HEK293 (cell line): ENCODE measurements around the gene MMD2.

Experiments
- CTCF ChIA-PET: fragments of 350-600 bp; formaldehyde crosslinking; extraction: SDS; loops from one replicate; lab custom pipeline; 2021; ENCODE audit warnings: antibody characterized with exemption; lab: Yijun Ruan, JAX
- POLR2A ChIA-PET: fragments of 300-600 bp; formaldehyde crosslinking; extraction: SDS; loops from one replicate; lab custom pipeline; 2020; ENCODE audit warnings: antibody characterized with exemption, inconsistent platforms; lab: Yijun Ruan, JAX
- H3K27ac ChIP-seq: fragments of 200-500 bp; sonication (Bioruptor generic); 2 replicates; pipeline ENCODE4 v1.5.1; 2014; ENCODE audit warnings: low read depth, low read length, control low read depth, inconsistent platforms; ENCODE audit errors: extremely low read depth
- H3K36me3 ChIP-seq, 2 experiments: fragments of 200-500 bp in 1 of 2; sonication (Bioruptor generic) in 1 of 2; 1 replicate in 1 of 2; 2 replicates in 1 of 2; pipeline ENCODE4 v1.5.1; 2014 to 2017; ENCODE audit warnings: inconsistent platforms in 2 of 2, low read length in 2 of 2; ENCODE audit not compliant: control insufficient read depth in 2 of 2, insufficient read depth in 1 of 2
- H3K4me1 ChIP-seq: fragments of 200-500 bp; sonication (Bioruptor generic); 2 replicates; pipeline ENCODE4 v1.5.1; 2014; ENCODE audit warnings: mild to moderate bottlenecking, low read length, inconsistent platforms; ENCODE audit not compliant: control insufficient read depth, insufficient read depth
- H3K4me3 ChIP-seq: 2 replicates; pipeline ENCODE4 v1.5.1; 2011; ENCODE audit warnings: low read depth, mild to moderate bottlenecking, control low read depth, low read length, moderate library complexity
- H3K9me3 ChIP-seq: fragments of 200-500 bp; sonication (Bioruptor generic); 2 replicates; pipeline ENCODE4 v1.5.1; 2014; ENCODE audit warnings: low read depth, low read length, inconsistent platforms; ENCODE audit not compliant: control insufficient read depth, insufficient read depth
- BCL6B ChIP-seq: fragments of 450-650 bp; formaldehyde crosslinking; IDR thresholded peaks from 2 replicates; pipeline ENCODE4 v1.5.1; 2017; ENCODE audit warnings: missing biosample characterization, missing genetic modification characterization
- HOXA7 ChIP-seq: sonication (generic); formaldehyde crosslinking; IDR thresholded peaks from 2 replicates; pipeline ENCODE4 v1.8.1; 2022; ENCODE audit warnings: missing genetic modification reagents, borderline replicate concordance
- PBX3 ChIP-seq: sonication (generic); formaldehyde crosslinking; IDR thresholded peaks from 2 replicates; pipeline ENCODE4 v1.8.1; 2022; ENCODE audit warnings: mild to moderate bottlenecking, moderate library complexity, missing genetic modification reagents
- SP7 ChIP-seq: fragments of 450-650 bp; formaldehyde crosslinking; IDR thresholded peaks from 2 replicates; pipeline ENCODE4 v1.5.1; 2016; ENCODE audit warnings: missing biosample characterization, missing genetic modification characterization
- ZBTB7A ChIP-seq: fragments of 450-650 bp; formaldehyde crosslinking; IDR thresholded peaks from 2 replicates; pipeline ENCODE4 v1.5.1; 2016; ENCODE audit warnings: low read depth, missing biosample characterization, missing genetic modification characterization
- ZBTB8A ChIP-seq: fragments of 450-650 bp; formaldehyde crosslinking; IDR thresholded peaks from 2 replicates; pipeline ENCODE4 v1.5.1; 2016; ENCODE audit warnings: missing biosample characterization, missing genetic modification characterization
- ZNF157 ChIP-seq: fragments of 450-650 bp; formaldehyde crosslinking; IDR thresholded peaks from 2 replicates; pipeline ENCODE4 v1.5.1; 2016; ENCODE audit warnings: missing biosample characterization, missing genetic modification characterization
- ZNF202 ChIP-seq: fragments of 450-650 bp; formaldehyde crosslinking; IDR thresholded peaks from 2 replicates; pipeline ENCODE4 v1.5.1; 2016; ENCODE audit warnings: missing biosample characterization, missing genetic modification characterization, borderline replicate concordance
- ZNF221 ChIP-seq: fragments of 450-650 bp; formaldehyde crosslinking; IDR thresholded peaks from 2 replicates; pipeline ENCODE4 v1.5.1; 2017; ENCODE audit warnings: missing biosample characterization, missing genetic modification characterization, borderline replicate concordance
- ZNF266 ChIP-seq: fragments of 450-650 bp; formaldehyde crosslinking; IDR thresholded peaks from 2 replicates; pipeline ENCODE4 v1.5.1; 2016; ENCODE audit warnings: missing biosample characterization, missing genetic modification characterization, low read depth
- ZNF426 ChIP-seq: fragments of 450-650 bp; formaldehyde crosslinking; IDR thresholded peaks from 2 replicates; pipeline ENCODE4 v1.5.1; 2017; ENCODE audit warnings: missing biosample characterization, missing genetic modification characterization, mild to moderate bottlenecking, inconsistent platforms, moderate library complexity
- ZNF433 ChIP-seq: fragments of 450-650 bp; formaldehyde crosslinking; IDR thresholded peaks from 2 replicates; pipeline ENCODE4 v1.5.1; 2016; ENCODE audit warnings: missing biosample characterization, missing genetic modification characterization, low read depth
- ZNF510 ChIP-seq: fragments of 450-650 bp; formaldehyde crosslinking; IDR thresholded peaks from 2 replicates; pipeline ENCODE4 v1.5.1; 2018; ENCODE audit warnings: mild to moderate bottlenecking, missing genetic modification characterization, missing biosample characterization; ENCODE audit not compliant: insufficient replicate concordance
- ZNF610 ChIP-seq: fragments of 450-650 bp; formaldehyde crosslinking; IDR thresholded peaks from 2 replicates; pipeline ENCODE4 v1.5.1; 2016; ENCODE audit warnings: missing biosample characterization, missing genetic modification characterization, borderline replicate concordance
- ZNF660 ChIP-seq: fragments of 450-650 bp; IDR thresholded peaks from 2 replicates; pipeline ENCODE4 v1.5.1; 2018; ENCODE audit warnings: missing biosample characterization, mild to moderate bottlenecking, missing genetic modification characterization
- ZNF701 ChIP-seq: fragments of 450-650 bp; formaldehyde crosslinking; IDR thresholded peaks from 2 replicates; pipeline ENCODE4 v1.5.1; 2016; ENCODE audit warnings: missing biosample characterization, missing genetic modification characterization
- ZNF776 ChIP-seq: fragments of 450-650 bp; formaldehyde crosslinking; IDR thresholded peaks from 2 replicates; pipeline ENCODE4 v1.5.0; 2017; ENCODE audit warnings: missing biosample characterization, missing genetic modification characterization, borderline replicate concordance
- TF ChIP-seq, protein P1 (sequence below): fragments of 450-650 bp; formaldehyde crosslinking; IDR thresholded peaks from 2 replicates; pipeline ENCODE4 v1.5.1; 2016; ENCODE audit warnings: missing biosample characterization, missing genetic modification characterization
- TF ChIP-seq, protein P2 (sequence below): fragments of 450-650 bp; formaldehyde crosslinking; IDR thresholded peaks from 2 replicates; pipeline ENCODE4 v1.5.1; 2016; ENCODE audit warnings: missing biosample characterization, missing genetic modification characterization, low read depth
- TF ChIP-seq, protein P3 (sequence below): fragments of 450-650 bp; formaldehyde crosslinking; IDR thresholded peaks from 2 replicates; pipeline ENCODE4 v1.5.1; 2016; ENCODE audit warnings: missing biosample characterization, missing genetic modification characterization

MMD2 gene

DNA sequence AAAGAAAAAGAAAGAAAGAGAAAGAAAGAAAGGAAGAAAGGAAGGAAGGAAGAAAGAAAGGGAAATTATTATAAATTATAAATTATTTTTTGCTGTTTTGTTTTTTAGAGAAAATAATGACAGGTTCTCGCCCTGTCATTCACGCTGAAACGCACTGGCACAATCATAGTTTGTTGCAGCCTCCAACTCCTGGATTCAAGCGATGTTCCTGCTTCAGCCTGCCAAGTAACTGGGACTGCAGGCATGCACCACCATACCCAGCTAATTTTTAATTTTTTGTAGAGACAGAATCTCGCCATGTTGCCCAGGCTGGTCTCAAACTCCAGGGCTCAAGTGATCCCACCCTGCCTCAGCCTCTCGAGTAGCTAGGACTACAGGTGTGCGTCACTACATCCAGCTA, 21.6 kb downstream of the MMD2 start (continued):
- TF ChIP-seq PBX3 (no peak), ZNF776 (tag by site-specific recombination) (no peak), ZBTB7A (no peak), BCL6B (tag by site-specific recombination) (no peak)
- TF ChIP-seq, protein P1, sequence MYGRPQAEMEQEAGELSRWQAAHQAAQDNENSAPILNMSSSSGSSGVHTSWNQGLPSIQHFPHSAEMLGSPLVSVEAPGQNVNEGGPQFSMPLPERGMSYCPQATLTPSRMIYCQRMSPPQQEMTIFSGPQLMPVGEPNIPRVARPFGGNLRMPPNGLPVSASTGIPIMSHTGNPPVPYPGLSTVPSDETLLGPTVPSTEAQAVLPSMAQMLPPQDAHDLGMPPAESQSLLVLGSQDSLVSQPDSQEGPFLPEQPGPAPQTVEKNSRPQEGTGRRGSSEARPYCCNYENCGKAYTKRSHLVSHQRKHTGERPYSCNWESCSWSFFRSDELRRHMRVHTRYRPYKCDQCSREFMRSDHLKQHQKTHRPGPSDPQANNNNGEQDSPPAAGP (tag by site-specific recombination): no peak
- TF ChIP-seq, all 188 proteins: peak for 0

- H3K4me1 ChIP-seq: no peaks in the 10 kb centered on the region
- H3K27ac ChIP-seq: no peak overlapping the region
- no peak overlapping the region for H3K4me3 ChIP-seq
- POLR2A ChIA-PET: no interaction called here
- H3K36me3 ChIP-seq: no peaks in the 10 kb centered on the region
- TF ChIP-seq HOXA7 (CRISPR knock-in tag) (no peak), ZNF202 (tag by site-specific recombination) (no peak), ZNF157 (tag by site-specific recombination) (no peak), ZNF660 (tag by site-specific recombination) (no peak), ZNF701 (tag by site-specific recombination) (no peak), ZNF266 (tag by site-specific recombination) (no peak), ZNF510 (tag by site-specific recombination) (no peak), ZNF221 (tag by site-specific recombination) (no peak), ZNF426 (no peak), ZNF610 (tag by site-specific recombination) (no peak), SP7 (no peak), ZBTB8A (no peak), ZNF433 (tag by site-specific recombination) (no peak)
- TF ChIP-seq, protein P2, sequence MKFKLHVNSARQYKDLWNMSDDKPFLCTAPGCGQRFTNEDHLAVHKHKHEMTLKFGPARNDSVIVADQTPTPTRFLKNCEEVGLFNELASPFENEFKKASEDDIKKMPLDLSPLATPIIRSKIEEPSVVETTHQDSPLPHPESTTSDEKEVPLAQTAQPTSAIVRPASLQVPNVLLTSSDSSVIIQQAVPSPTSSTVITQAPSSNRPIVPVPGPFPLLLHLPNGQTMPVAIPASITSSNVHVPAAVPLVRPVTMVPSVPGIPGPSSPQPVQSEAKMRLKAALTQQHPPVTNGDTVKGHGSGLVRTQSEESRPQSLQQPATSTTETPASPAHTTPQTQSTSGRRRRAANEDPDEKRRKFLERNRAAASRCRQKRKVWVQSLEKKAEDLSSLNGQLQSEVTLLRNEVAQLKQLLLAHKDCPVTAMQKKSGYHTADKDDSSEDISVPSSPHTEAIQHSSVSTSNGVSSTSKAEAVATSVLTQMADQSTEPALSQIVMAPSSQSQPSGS: no peak
- TF ChIP-seq, protein P3, sequence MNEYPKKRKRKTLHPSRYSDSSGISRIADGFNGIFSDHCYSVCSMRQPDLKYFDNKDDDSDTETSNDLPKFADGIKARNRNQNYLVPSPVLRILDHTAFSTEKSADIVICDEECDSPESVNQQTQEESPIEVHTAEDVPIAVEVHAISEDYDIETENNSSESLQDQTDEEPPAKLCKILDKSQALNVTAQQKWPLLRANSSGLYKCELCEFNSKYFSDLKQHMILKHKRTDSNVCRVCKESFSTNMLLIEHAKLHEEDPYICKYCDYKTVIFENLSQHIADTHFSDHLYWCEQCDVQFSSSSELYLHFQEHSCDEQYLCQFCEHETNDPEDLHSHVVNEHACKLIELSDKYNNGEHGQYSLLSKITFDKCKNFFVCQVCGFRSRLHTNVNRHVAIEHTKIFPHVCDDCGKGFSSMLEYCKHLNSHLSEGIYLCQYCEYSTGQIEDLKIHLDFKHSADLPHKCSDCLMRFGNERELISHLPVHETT (tag by site-specific recombination): no peak
- CTCF ChIA-PET: interaction anchor here (0.6 to 0.7 kb wide), 2 partner anchors 159 to 1452 kb away, joined by 3 read pairs; no protein-coding TSS in a partner anchor
- no peaks in the 10 kb centered on the region for H3K9me3 ChIP-seq
These were observed 24.5 kb downstream of the MMD2 start for GRCh38 chr7:4934419-4935025.
